Measurements from ENCODE around the gene ATP10B.

Gene ATP10B

GRCh38 chr5:160523502-160524163 is 328.4 kb downstream of the ATP10B start:
- in situ Hi-C loops (cut with HindIII; ENCODE audit: low sequenced_read_pairs): no loop called here

GRCh38 chr5:160521392-160521663 is 330.7 kb downstream of the ATP10B start:
- in situ Hi-C loops (cut with HindIII; ENCODE audit: low sequenced_read_pairs): no loop called here

- in situ Hi-C loops (cut with HindIII; ENCODE audit: low sequenced_read_pairs): no loop called here
Measured at GRCh38 chr5:160520609-160521391, 331.2 kb downstream of the ATP10B start.

- in situ Hi-C loops (cut with HindIII; ENCODE audit: low sequenced_read_pairs): no loop called here
Measured at GRCh38 chr5:160516696-160517530, 335.1 kb downstream of the ATP10B start.

- in situ Hi-C loops (cut with HindIII; ENCODE audit: low sequenced_read_pairs): no loop called here
Measured at GRCh38 chr5:160514866-160515265, 337.1 kb downstream of the ATP10B start.

GRCh38 chr5:160514191-160514590 is 337.8 kb downstream of the ATP10B start:
- in situ Hi-C loops (cut with HindIII; ENCODE audit: low sequenced_read_pairs): no loop called here

GRCh38 chr5:160513485-160513884 is 338.5 kb downstream of the ATP10B start:
- in situ Hi-C loops (cut with HindIII; ENCODE audit: low sequenced_read_pairs): no loop called here
